ENCODE results near the gene BABAM2.

BABAM2 gene

GRCh38 chr2:28158791-28159190 lies 268.3 kb downstream of the BABAM2 start:
- in situ Hi-C loops (cut with HindIII; ENCODE audit: low sequenced_read_pairs), result no loop called here
- no peak overlapping the region for H3K4me3 ChIP-seq (ENCODE audit: low read depth, low read length)
- no peak for TF ChIP-seq CTCF (IDR thresholded peaks at IDR 0.05; ENCODE audit: low read depth, low read length, missing control alignments)
- DNase-seq (ENCODE audit: low read depth), result no peak

GRCh38 chr2:28160986-28161425 lies 270.5 kb downstream of the BABAM2 start:
- TF ChIP-seq CTCF (IDR thresholded peaks at IDR 0.05; ENCODE audit: low read depth, low read length, missing control alignments), result no peak
- DNase-seq (ENCODE audit: low read depth), result peak; percentile 72
- in situ Hi-C loops (cut with HindIII; ENCODE audit: low sequenced_read_pairs), result no loop called here
- no peak overlapping the region for H3K4me3 ChIP-seq (ENCODE audit: low read depth, low read length)

GRCh38 chr2:28161466-28161865 lies 270.9 kb downstream of the BABAM2 start:
- no peak for TF ChIP-seq CTCF (IDR thresholded peaks at IDR 0.05; ENCODE audit: low read depth, low read length, missing control alignments)
- H3K4me3 ChIP-seq (ENCODE audit: low read depth, low read length), result no peak overlapping the region
- in situ Hi-C loops (cut with HindIII; ENCODE audit: low sequenced_read_pairs), result no loop called here
- no peak for DNase-seq (ENCODE audit: low read depth)

- no peak for TF ChIP-seq CTCF (IDR thresholded peaks at IDR 0.05; ENCODE audit: low read depth, low read length, missing control alignments)
- no peak overlapping the region for H3K4me3 ChIP-seq (ENCODE audit: low read depth, low read length)
- in situ Hi-C loops (cut with HindIII; ENCODE audit: low sequenced_read_pairs), result no loop called here
- DNase-seq (ENCODE audit: low read depth), result no peak
These were observed 272.0 kb downstream of the BABAM2 start for GRCh38 chr2:28162564-28162963.

- in situ Hi-C loops (cut with HindIII; ENCODE audit: low sequenced_read_pairs), result no loop called here
- no peak for TF ChIP-seq CTCF (IDR thresholded peaks at IDR 0.05; ENCODE audit: low read depth, low read length, missing control alignments)
- no peak overlapping the region for H3K4me3 ChIP-seq (ENCODE audit: low read depth, low read length)
- no peak for DNase-seq (ENCODE audit: low read depth)
These were observed 272.5 kb downstream of the BABAM2 start for GRCh38 chr2:28163028-28163427.

GRCh38 chr2:28163627-28164279 lies 273.2 kb downstream of the BABAM2 start:
- no peak overlapping the region for H3K4me3 ChIP-seq (ENCODE audit: low read depth, low read length)
- TF ChIP-seq CTCF (IDR thresholded peaks at IDR 0.05; ENCODE audit: low read depth, low read length, missing control alignments), result no peak
- in situ Hi-C loops (cut with HindIII; ENCODE audit: low sequenced_read_pairs), result no loop called here
- DNase-seq (ENCODE audit: low read depth), result no peak

Data from astrocyte of the cerebellum (primary cell).